Body of pancreas (tissue), 4 donors: ENCODE data around the gene DNAH1. TPM values are rescaled to one million over a fixed set of nuclear protein-coding genes. Genes with fewer than 3 reads are reported as not detected.

ENCODE experiments used
- ATAC-seq: fragments of 150-250 bp; one replicate; pipeline ENCODE4 v1.9.1; 2016
- DNase-seq, 4 donors: peaks; one replicate each; pipeline ENCODE4 v3.0.0-alpha.2; 2019
- H3K27ac ChIP-seq, 4 donors: fragments of 200-600 bp; sonication (generic); 1 replicate in 3 of 4; 2 replicates in 1 of 4; pipeline versions ENCODE4 v1.5.1 to v1.6.1; 2016 to 2019; ENCODE audit warnings: mild to moderate bottlenecking in 1 of 4, mixed read lengths in 1 of 4, moderate library complexity in 1 of 4
- H3K27me3 ChIP-seq, 2 donors: fragments of 200-600 bp; sonication (generic); one replicate each; pipeline ENCODE4 v1.6.0; 2016; ENCODE audit warnings: mild to moderate bottlenecking in 1 of 2
- H3K36me3 ChIP-seq, 2 donors: fragments of 200-600 bp; sonication (generic); replicated peaks in 1 of 2; 2 replicates each; pipeline ENCODE4 v1.5.1; 2016; ENCODE audit warnings: low read depth in 2 of 2; ENCODE audit not compliant: insufficient read depth in 1 of 2
- H3K4me1 ChIP-seq: fragments of 200-600 bp; sonication (generic); one replicate; pipeline ENCODE4 v1.6.0; 2016
- H3K4me3 ChIP-seq, 2 donors: fragments of 200-600 bp; sonication (generic); 1 replicate in 1 of 2; 2 replicates in 1 of 2; pipeline ENCODE4 v1.5.1; 2016 to 2019
- H3K9me3 ChIP-seq, 3 donors: fragments of 200-600 bp; sonication (generic); 1 replicate in 2 of 3; 2 replicates in 1 of 3; pipeline ENCODE4 v1.5.1; 2016
- CTCF ChIP-seq, 7 experiments: fragments of 450-650 bp in 4 of 7; fragments of 200-600 bp in 3 of 7; sonication (generic) in 3 of 7; IDR thresholded peaks; one replicate each; pipeline ENCODE4 v1.5.1; 2016 to 2019; ENCODE audit warnings: antibody characterized with exemption in 7 of 7
- POLR2A ChIP-seq, 3 donors: fragments of 450-650 bp; IDR thresholded peaks; one replicate each; pipeline ENCODE4 v1.6.1; 2016; ENCODE audit warnings: antibody characterized with exemption in 3 of 3, mild to moderate bottlenecking in 2 of 3
- WGBS, 2 donors: methylation state at CpG; one replicate each; pipeline ENCODE4 v1.1.5; 2017; 5-methylcytosine and 5-hydroxymethylcytosine counted together
- intact Hi-C: fragments of 100-400 bp; cut with DNase I; formaldehyde crosslinking; loops from one replicate; pipeline ENCODE4 v1.15.1; 2023
- total RNA-seq, 2 donors: library from RNA; depleted of rRNA; stranded (reverse); fragments of >200 nt; gene quantifications; one replicate each; pipeline ENCODE4 v1.1.0, GENCODE V29; 2016

DNAH1 gene
- total RNA-seq, 2 donors from 2014 or later, result 6.0 to 14.8 TPM

- DNase-seq, result no peak
- no peak overlapping the region for H3K27ac ChIP-seq
- peaks cover 0 to 2% of the 10 kb centered on the region in 2 donors for H3K36me3 ChIP-seq
- H3K4me1 ChIP-seq, result no peaks in the 10 kb centered on the region
- H3K4me3 ChIP-seq, result no peak overlapping the region
- no peak for ATAC-seq
- WGBS, 2 donors, result 78 to 90% methylated on average over 6 to 11 of the region's 11 CpGs
- H3K27me3 ChIP-seq, result no peaks in the 10 kb centered on the region
- no peaks in the 10 kb centered on the region for H3K9me3 ChIP-seq
- intact Hi-C loops, result loop anchor here (10.0 kb wide), 1 partner anchor 341 kb away; no protein-coding TSS in a partner anchor
- TF ChIP-seq CTCF (IDR thresholded peaks at IDR 0.05), result no peak
- no peak for TF ChIP-seq POLR2A (IDR thresholded peaks at IDR 0.05)
These were observed 39.4 kb downstream of the DNAH1 start for GRCh38 chr3:52355526-52355925.

- H3K4me3 ChIP-seq, result no peak overlapping the region
- H3K9me3 ChIP-seq, result no peaks in the 10 kb centered on the region
- peaks cover 0 to 2% of the 10 kb centered on the region in 2 donors for H3K36me3 ChIP-seq
- H3K27ac ChIP-seq, result no peak overlapping the region
- intact Hi-C loops, result loop anchor here (10.0 kb wide), 1 partner anchor 341 kb away; no protein-coding TSS in a partner anchor
- no peaks in the 10 kb centered on the region for H3K27me3 ChIP-seq
- ATAC-seq, result no peak
- 65 to 78% methylated on average over 2 to 4 of the region's 4 CpGs for WGBS, 2 donors
- no peaks in the 10 kb centered on the region for H3K4me1 ChIP-seq
- TF ChIP-seq POLR2A (IDR thresholded peaks at IDR 0.05) (no peak), CTCF (IDR thresholded peaks at IDR 0.05) (no peak)
- DNase-seq, result no peak
These were observed 40.0 kb downstream of the DNAH1 start for GRCh38 chr3:52356126-52356525.

- H3K27ac ChIP-seq, result no peak overlapping the region
- no peak overlapping the region for H3K4me3 ChIP-seq
- no peaks in the 10 kb centered on the region for H3K9me3 ChIP-seq
- DNase-seq, result no peak
- TF ChIP-seq POLR2A (IDR thresholded peaks at IDR 0.05) (no peak), CTCF (IDR thresholded peaks at IDR 0.05) (no peak)
- intact Hi-C loops, result loop anchor here (10.0 kb wide), 1 partner anchor 343 kb away; no protein-coding TSS in a partner anchor
- H3K27me3 ChIP-seq, result no peaks in the 10 kb centered on the region
- WGBS, 2 donors, result 91 to 95% methylated on average over 10 to 27 of the region's 27 CpGs
- no peak for ATAC-seq
- H3K4me1 ChIP-seq, result no peaks in the 10 kb centered on the region
- H3K36me3 ChIP-seq, result peaks cover 0 to 2% of the 10 kb centered on the region in 2 donors
These were observed 41.3 kb downstream of the DNAH1 start for GRCh38 chr3:52357151-52358080.

- Histone ChIP-seq H3K27me3 (no peaks in the 10 kb centered on the region), H3K4me1 (no peaks in the 10 kb centered on the region), H3K4me3 (no peak overlapping the region), H3K9me3 (no peaks in the 10 kb centered on the region), H3K36me3 (peaks cover 0 to 2% of the 10 kb centered on the region in 2 donors), H3K27ac (no peak overlapping the region)
- no peak for DNase-seq
- TF ChIP-seq CTCF (IDR thresholded peaks at IDR 0.05) (no peak), POLR2A (IDR thresholded peaks at IDR 0.05) (no peak)
- intact Hi-C loops, result loop anchor here (10.0 kb wide), 1 partner anchor 344 kb away; no protein-coding TSS in a partner anchor
- no peak for ATAC-seq
- 92 to 95% methylated on average over 11 to 17 of the region's 18 CpGs for WGBS, 2 donors
These were observed 42.3 kb downstream of the DNAH1 start for GRCh38 chr3:52358362-52358940.
